Esophagus mucosa (tissue), 1 donor: ENCODE measurements around the gene CYB5RL. TPM values are rescaled to one million over a fixed set of nuclear protein-coding genes. Genes with fewer than 3 reads are reported as not detected.

Experiments
- ATAC-seq: fragments of 200-7000 bp; cut with Tn5 transposase; one replicate; pipeline ENCODE4 v1.9.1; 2020
- total RNA-seq: library from RNA; stranded (reverse); gene quantifications from one replicate; pipeline ENCODE4 v1.2.4, GENCODE V29; 2023
- donor health status: DM: yes; HTN: yes; CAD: no.

Gene CYB5RL
- total RNA-seq, 1 donor from 2014 or later: 2.9 TPM

DNA sequence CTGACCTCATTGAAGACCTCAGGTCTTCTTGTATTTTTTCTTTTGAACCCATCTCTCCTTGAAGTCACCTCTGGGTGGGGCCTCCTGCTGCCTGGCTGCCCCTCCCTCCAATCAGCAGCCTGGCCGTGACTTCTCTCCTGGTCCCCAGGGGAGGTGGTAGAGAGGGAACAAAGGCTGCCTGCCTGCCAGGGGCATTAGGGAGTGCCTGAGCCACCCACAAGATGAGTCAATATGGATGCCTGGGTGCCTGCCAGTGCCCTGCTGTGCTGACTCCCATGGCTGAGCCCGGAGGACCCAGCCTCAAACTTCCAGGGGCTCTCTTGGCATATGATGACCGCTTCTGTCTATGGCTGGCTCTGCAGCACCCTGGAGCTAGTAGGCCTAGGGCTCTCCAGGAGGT, 41.8 kb downstream of the CYB5RL start:
- ATAC-seq: peak; percentile 85

DNA sequence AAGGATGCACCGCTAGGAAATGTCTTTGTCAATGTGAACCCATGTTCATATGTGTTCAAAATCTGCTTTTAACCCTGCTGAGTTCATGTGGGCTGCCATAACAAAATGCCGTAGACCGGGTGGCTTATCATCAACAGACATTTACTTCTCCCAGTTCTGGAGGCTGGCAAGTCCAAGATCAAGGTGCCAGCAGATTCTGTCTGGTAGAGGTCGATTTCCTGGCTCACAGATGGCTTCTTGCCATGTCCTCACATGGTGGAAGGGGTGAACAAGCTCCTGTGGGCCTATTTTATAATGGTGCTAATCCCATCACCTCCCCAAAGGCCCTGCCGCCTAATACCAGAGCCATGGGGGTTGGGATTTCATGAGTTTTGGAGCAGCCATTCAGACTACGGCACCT, 42.4 kb downstream of the CYB5RL start:
- ATAC-seq: no peak

DNA sequence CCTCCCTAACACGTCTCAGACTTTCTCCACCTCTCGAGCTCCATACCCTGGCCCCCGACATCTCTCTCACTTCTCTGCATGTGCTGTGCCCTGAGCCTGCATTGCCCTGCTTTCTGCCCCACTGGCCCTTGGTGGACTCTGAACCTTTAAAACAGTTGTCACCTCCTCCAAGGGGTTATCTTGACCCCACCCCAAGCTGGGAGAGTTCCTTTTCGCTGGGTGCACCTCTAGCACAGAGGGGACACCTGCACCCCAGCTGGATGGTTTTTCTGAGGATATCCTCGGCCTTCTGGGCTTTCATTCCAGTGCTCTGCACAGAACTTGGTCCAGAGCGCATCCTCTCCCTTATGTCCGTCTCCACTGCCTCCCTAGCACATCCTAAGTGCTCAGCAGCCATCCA, 42.8 kb downstream of the CYB5RL start:
- no peak for ATAC-seq

DNA sequence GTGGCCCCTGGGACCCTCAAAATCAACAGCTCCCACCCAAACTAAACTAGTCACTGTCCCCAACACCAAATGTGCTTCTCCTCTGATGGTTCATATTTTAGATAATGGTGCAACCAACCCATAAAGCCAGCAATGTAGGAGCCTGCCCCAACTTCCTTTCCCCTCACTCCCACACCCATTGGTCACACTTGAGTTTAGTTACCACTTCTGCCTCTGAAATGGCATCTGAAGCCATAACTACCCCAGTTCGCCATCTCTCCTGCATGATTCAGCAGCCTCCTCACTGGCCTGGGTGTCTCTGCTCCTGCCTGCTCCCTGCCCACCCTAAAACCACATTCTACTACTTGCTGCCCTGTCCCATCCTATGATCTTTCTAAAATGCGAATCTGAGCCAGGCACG, 43.6 kb downstream of the CYB5RL start:
- no peak for ATAC-seq

DNA sequence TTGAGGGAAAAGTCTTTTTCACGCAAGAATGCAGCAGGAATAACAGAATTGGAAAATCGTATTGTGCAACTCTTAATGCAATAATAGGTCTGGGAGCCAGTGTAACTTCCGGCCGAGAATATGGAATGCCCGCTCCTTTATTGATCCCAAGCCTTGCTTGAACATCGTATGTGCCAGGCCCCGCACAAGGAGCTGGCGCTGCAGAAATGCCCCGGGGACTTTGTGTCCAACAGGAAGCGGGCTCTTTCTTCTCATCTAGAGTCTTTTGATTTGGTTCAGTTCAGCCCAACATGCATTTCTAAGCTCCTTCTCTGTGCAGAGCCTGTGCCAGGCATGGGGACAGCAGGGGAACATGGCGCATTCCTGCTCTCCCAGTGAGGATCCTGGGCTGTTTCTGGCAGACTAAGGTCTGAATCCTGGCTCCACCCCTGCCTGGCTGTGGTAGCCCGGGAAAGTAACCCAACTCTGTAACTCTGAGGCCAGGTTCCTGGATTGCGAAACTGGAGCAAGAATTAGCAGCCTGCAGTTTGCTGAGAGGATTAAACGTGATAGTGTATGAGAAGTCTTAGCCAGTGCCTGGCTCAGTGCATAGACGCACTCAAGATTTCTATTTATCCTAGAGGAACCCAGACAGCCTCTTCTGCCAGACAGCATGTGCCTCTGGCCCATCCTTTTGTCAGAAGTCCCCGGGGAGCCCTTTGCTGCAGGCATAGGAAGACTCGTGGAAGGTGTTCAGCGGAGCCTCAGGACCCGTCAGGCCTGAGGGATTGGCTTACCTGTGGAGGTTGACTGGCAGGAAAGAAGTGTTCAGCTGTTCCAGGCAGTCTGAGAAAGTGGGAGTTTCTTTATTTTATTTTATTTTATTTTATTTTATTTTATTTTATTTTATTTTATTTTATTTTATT, 46.0 kb downstream of the CYB5RL start:
- ATAC-seq: peak; percentile 87

DNA sequence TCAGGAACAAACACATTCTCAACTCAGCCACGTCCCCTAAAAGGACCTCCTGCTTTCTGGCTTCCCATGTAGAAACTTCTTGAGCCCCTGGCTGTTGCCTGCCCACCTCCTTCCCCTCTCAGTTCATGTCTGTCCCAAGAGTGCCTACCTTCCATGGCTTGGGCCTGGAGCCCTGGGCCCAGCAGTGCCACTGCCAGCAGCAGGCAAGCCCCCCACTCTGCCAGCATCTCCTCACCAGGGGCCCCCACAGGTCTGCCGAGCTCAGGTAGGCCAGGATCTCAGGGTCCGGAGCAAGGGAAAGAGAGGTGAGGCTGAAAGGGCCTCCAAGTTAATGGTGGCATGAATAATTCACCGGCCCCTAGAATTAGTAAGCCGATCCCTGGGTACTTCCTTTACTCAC, 47.1 kb downstream of the CYB5RL start, which contains the start of gene CDCP2:
TSS of gene CDCP2 (minus strand) at position 305 of the 400 bp plus-strand sequence. CDS start at position 227, 78 bp downstream.
- ATAC-seq: no peak

DNA sequence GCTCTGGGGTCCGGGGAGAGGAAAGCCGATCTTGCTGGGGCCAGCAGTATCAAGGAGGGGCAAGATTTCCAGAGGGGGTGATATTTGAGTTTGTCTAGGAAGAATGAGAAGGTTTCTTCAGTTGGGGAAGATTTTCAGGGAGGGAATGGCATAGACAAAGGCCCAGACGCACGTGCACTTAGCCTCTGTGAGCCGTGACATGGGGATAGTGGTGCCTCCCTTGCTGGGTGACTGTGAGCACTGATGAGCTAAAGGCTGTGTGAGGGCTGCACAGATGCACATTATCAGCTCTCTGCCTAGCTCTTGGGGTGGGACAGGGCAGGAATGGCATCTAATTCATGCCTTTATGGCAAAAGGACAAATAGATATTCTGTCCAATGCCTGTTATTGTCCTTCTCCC, 48.8 kb downstream of the CYB5RL start:
- no peak for ATAC-seq

Other genes with a start within 250 kb of the CYB5RL start
- 0.24 TPM for gene LDLRAD1, start 181.8 kb downstream of the CYB5RL start, total RNA-seq
- gene TMEM59, start 146.8 kb downstream of the CYB5RL start, total RNA-seq: 255 TPM
- 4.2 TPM for gene TCEANC2, start 146.4 kb downstream of the CYB5RL start, total RNA-seq
- gene CDCP2, start 47.0 kb downstream of the CYB5RL start, total RNA-seq: not detected
- gene MRPL37, start 137 bp upstream of the CYB5RL start, total RNA-seq: 86.1 TPM
- gene SSBP3, start 206.4 kb upstream of the CYB5RL start, total RNA-seq: 39.3 TPM